Coronary artery (tissue), 2 donors: Measurements from ENCODE around the gene GRIA4.
"Not testable (repeated sequence)": the region's sequence is repeated elsewhere in the genome, so short reads cannot be mapped to it uniquely, and the experiment has no call there.

ENCODE experiments used
- DNase-seq: peaks from one replicate; pipeline ENCODE4 v3.0.0-alpha.2; 2017; ENCODE audit warnings: low spot score
- H3K27ac ChIP-seq, 2 donors: fragments of 200-600 bp; sonication (generic); one replicate each; pipeline ENCODE4 v1.5.1; 2016 to 2019
- H3K4me3 ChIP-seq: fragments of 200-600 bp; sonication (generic); 2 replicates; pipeline ENCODE4 v1.5.1; 2016; ENCODE audit warnings: mild to moderate bottlenecking, moderate library complexity
- TF ChIP-seq, protein P1 (sequence below): fragments of 200-600 bp; sonication (generic); IDR thresholded peaks from one replicate; pipeline ENCODE4 v1.5.1; 2019; ENCODE audit warnings: antibody characterized with exemption

Gene GRIA4

DNA sequence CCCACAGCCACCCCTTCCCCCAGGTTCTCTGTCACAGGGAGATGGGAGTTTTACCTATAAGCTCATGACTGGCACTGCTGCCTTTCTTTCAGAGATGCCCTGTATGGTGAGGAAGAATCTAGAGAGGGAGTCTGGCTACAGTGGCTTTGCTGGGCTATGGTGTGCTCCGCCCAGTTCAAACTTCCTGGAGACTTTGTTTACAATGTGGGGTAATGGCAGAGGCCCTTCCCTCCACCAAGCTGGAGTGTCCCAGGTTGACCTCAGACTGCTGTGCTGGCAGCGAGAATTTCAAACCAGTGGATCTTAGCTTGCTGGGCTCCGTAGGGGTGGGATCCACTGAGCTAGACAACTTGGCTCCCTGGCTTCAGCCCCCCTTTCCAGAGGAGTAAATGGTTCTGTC lies 268.6 kb downstream of the GRIA4 start:
- Histone ChIP-seq H3K4me3 (no peak overlapping the region), H3K27ac (no peak overlapping the region)
- no peak for DNase-seq
- TF ChIP-seq, protein P1, sequence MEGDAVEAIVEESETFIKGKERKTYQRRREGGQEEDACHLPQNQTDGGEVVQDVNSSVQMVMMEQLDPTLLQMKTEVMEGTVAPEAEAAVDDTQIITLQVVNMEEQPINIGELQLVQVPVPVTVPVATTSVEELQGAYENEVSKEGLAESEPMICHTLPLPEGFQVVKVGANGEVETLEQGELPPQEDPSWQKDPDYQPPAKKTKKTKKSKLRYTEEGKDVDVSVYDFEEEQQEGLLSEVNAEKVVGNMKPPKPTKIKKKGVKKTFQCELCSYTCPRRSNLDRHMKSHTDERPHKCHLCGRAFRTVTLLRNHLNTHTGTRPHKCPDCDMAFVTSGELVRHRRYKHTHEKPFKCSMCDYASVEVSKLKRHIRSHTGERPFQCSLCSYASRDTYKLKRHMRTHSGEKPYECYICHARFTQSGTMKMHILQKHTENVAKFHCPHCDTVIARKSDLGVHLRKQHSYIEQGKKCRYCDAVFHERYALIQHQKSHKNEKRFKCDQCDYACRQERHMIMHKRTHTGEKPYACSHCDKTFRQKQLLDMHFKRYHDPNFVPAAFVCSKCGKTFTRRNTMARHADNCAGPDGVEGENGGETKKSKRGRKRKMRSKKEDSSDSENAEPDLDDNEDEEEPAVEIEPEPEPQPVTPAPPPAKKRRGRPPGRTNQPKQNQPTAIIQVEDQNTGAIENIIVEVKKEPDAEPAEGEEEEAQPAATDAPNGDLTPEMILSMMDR = no peak

DNA sequence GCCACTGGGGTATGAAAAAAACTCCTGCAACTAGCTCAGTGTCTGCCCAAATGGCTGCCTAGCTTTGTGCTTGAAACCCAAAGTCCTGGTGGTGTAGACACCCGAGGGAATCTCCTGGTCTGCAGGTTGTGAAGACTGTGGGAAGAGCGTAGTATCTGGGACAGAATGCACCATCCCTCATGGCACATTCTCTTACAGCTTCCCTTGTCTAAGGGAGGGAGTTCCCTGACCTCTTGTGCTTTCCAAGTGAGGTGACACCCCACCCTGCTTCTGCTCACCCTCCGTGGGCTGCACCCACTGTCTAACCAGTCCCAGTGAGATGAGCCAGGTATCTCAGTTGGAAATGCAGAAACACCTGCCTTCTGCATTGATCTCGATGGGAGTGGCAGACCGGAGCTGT lies 269.1 kb downstream of the GRIA4 start:
- not testable (repeated sequence) for H3K27ac ChIP-seq, H3K4me3 ChIP-seq, DNase-seq

DNA sequence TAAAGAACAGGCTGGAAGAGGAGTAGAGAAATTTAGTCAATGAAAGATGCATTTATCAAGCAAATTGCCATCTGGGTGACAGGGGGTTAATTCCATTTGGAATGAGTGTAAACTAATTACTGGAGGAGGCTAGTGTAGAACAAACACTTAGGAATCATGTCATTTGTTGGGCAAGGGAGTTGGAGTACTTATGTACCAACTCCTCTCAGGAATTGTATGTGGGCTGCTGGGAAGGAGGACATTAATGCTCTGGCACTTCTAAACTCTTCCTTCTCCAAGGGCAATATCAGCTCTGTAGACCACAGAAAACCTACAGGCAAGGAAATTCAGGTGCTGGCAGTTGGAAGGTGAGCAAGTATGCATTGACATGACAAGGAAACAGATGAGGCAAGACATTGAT lies 271.2 kb downstream of the GRIA4 start:
- Histone ChIP-seq H3K27ac (no peak overlapping the region), H3K4me3 (no peak overlapping the region)
- DNase-seq = no peak
- TF ChIP-seq, protein P1 = no peak

DNA sequence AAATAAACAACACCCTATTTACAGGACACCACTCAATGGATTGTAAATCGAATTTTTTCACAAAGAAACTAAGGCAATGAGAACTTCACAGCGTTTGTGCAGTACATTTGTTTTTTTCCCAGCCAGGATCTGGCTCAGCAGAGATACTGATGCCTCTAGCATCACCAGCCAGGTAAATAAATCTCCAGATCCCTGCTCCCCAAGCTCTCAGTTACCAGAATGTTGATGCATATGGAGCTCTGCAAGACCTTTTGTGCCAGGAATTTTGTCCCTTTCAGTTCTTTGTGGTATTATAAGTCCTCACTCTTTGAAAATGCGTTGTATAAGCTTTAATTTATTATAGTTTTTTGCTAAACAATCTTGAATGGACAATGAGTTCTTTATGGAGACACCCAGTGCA lies 274.6 kb downstream of the GRIA4 start:
- TF ChIP-seq, protein P1 = no peak
- DNase-seq = no peak
- H3K27ac ChIP-seq = no peak overlapping the region
- H3K4me3 ChIP-seq = no peak overlapping the region

DNA sequence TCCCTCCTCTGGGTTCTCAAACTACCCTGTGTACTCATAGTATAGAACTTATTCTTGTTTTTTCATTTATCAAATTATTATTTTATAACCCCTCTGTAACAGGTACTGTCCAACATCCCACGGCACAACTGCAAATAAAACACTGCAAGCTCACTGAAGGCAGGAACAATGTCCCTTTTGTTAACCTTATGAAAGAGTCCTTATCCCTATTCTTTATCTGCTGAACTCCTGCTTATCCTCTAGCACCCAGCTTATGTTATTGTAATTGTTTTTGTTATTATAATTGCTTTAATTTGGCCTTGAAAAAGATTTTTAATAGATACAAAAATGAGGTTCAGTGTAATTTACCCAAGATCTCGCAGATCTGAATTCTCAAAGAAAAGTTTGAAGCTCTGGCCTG lies 281.8 kb downstream of the GRIA4 start:
- TF ChIP-seq, protein P1 = no peak
- Histone ChIP-seq H3K4me3 (no peak overlapping the region), H3K27ac (no peak overlapping the region)
- DNase-seq = no peak

DNA sequence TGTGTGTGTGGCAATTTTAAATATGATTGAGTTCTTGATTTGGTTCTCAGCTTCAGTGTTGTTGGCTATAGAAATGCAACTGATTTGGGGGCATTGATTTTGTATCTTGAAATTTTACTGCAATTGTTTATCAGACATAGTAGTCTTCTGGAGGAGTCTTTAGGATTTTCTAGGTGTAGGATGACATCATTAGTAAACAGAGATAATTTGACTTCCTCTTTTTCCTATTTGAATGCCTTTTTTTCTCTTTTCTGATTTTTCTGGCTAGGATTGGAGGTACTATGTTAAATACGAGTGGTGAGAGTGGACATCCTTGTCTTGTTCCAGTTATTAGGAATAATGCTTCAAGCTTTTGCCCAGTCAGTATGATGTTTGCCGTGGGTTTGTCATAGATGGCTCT lies 287.3 kb downstream of the GRIA4 start:
- no peak overlapping the region for H3K4me3 ChIP-seq
- TF ChIP-seq, protein P1 = no peak
- H3K27ac ChIP-seq = no peak overlapping the region
- no peak for DNase-seq

DNA sequence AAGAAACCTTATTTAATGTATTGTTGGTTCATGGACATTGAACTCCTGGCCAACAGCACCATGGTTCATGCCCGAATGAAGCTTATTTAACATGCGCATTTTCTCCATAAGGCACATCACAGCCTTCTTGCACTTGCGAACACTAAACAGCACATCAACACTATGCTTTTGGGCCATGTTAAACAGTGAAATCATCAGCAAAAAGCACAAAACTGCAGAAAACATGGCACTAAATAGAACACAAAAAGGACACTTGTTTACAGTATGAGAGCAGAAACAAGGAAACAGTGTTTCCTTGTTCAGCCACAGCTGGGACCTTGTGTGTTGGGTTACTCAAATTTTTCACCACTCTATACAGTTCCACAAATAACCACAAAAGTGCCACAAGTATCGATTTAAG lies 289.9 kb downstream of the GRIA4 start:
- Histone ChIP-seq H3K4me3 (no peak overlapping the region), H3K27ac (no peak overlapping the region)
- DNase-seq = no peak
- TF ChIP-seq, protein P1 = no peak

DNA sequence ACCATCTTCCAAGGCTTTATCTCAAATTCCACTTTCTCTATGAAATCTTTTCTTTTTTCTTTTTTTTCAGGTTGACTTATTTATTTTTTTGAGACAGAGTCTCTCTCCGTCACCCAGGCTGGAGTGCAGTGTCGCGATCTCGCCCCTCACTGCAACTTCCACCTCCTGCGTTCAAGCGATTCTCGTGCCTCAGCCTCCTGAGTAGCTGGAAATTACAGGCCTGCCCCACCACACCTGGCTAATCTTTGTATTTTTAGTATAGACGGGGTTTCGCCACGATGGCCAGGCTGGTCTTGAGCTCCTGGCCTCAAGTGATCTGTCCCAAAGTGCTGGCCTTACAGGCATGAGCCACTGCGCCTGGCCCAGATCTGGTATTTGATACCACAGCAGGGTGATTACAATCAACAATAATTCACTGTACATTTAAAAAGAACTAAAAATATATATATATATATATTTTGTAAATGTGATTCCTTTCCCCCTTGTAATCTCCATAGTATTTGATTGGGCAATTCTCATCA lies 290.7 kb downstream of the GRIA4 start:
- H3K4me3 ChIP-seq = no peak overlapping the region
- H3K27ac ChIP-seq = no peak overlapping the region
- TF ChIP-seq, protein P1 = no peak
- no peak for DNase-seq
